Gastrocnemius medialis (tissue), 4 donors: ENCODE data around the gene PEAK1. TPM values are rescaled to one million over a fixed set of nuclear protein-coding genes. Genes with fewer than 3 reads are reported as not detected.

ENCODE experiments used
- ATAC-seq, 2 donors: fragments of 150-250 bp; one replicate each; pipeline ENCODE4 v1.9.1; 2016
- DNase-seq, 2 donors: peaks; one replicate each; pipeline ENCODE4 v3.0.0-alpha.2; 2019
- H3K27ac ChIP-seq, 4 donors: fragments of 200-600 bp; sonication (generic); 1 replicate in 1 of 4; 2 replicates in 3 of 4; pipeline ENCODE4 v1.5.1; 2016 to 2018; ENCODE audit warnings: mild to moderate bottlenecking in 2 of 4, moderate library complexity in 1 of 4
- H3K27me3 ChIP-seq, 3 donors: fragments of 200-600 bp; sonication (generic) in 2 of 3; 1 replicate in 1 of 3; 2 replicates in 2 of 3; pipeline versions ENCODE4 v1.5.1 to v1.6.0; 2016 to 2019; ENCODE audit warnings: mild to moderate bottlenecking in 1 of 3, moderate library complexity in 1 of 3
- H3K36me3 ChIP-seq, 2 donors: fragments of 200-600 bp; sonication (generic) in 1 of 2; one replicate each; pipeline ENCODE4 v1.5.1; 2017 to 2018
- H3K4me1 ChIP-seq, 2 donors: fragments of 200-600 bp; sonication (generic) in 1 of 2; one replicate each; pipeline ENCODE4 v1.5.1; 2016 to 2017; ENCODE audit warnings: mild to moderate bottlenecking in 2 of 2
- H3K4me3 ChIP-seq, 4 donors: fragments of 200-600 bp; sonication (generic) in 3 of 4; 1 replicate in 1 of 4; 2 replicates in 3 of 4; pipeline ENCODE4 v1.5.1; 2016 to 2019; ENCODE audit warnings: mild to moderate bottlenecking in 2 of 4
- H3K9me3 ChIP-seq, 3 donors: fragments of 200-600 bp; sonication (generic) in 2 of 3; 1 replicate in 1 of 3; 2 replicates in 2 of 3; pipeline ENCODE4 v1.5.1; 2016 to 2019
- CTCF ChIP-seq, 5 experiments: fragments of 450-650 bp in 3 of 5; fragments of 200-600 bp in 2 of 5; sonication (generic) in 2 of 5; IDR thresholded peaks in 4 of 5; conservative IDR thresholded peaks in 1 of 5; 1 replicate in 4 of 5; 2 replicates in 1 of 5; pipeline ENCODE4 v1.5.1; 2016 to 2019; ENCODE audit warnings: antibody characterized with exemption in 5 of 5, mild to moderate bottlenecking in 3 of 5, moderate library complexity in 3 of 5
- POLR2A ChIP-seq, 2 donors: fragments of 450-650 bp; IDR thresholded peaks; one replicate each; pipeline ENCODE4 v1.6.1; 2017; ENCODE audit warnings: antibody characterized with exemption in 2 of 2, mild to moderate bottlenecking in 2 of 2, moderate library complexity in 2 of 2
- in situ Hi-C, 4 donors: fragments of 200-750 bp; cut with MboI; loops; one replicate each; pipeline versions ENCODE4 v1.15.0 to v1.8.0; 2017; ENCODE audit warnings: low sequenced_read_pairs in 4 of 4
- intact Hi-C: fragments of 100-400 bp; cut with DNase I; formaldehyde crosslinking; loops from one replicate; pipeline ENCODE4 v1.15.1; 2023; ENCODE audit warnings: low total_unique reads
- total RNA-seq, 4 donors: library from RNA; depleted of rRNA; stranded (reverse); fragments of >200 nt; gene quantifications; one replicate each; pipeline versions ENCODE4 v1.1.0 to v1.2.3, GENCODE V29; 2016

PEAK1 gene
- total RNA-seq, 4 donors from 2014 or later: 17.8 to 21.9 (median 20.8) TPM

GRCh38 chr15:77112838-77113504 lies 306.9 kb downstream of the PEAK1 start:
- ATAC-seq (no peak), DNase-seq (no peak)
- Histone ChIP-seq H3K36me3 (peaks cover 0 to 11% of the 10 kb centered on the region in 2 donors), H3K27me3 (no peaks in the 10 kb centered on the region), H3K27ac (no peak overlapping the region), H3K4me1 (peaks cover 1 to 9% of the 10 kb centered on the region in 2 donors), H3K9me3 (no peaks in the 10 kb centered on the region), H3K4me3 (no peak overlapping the region)
- intact Hi-C loops (no loop called here), in situ Hi-C loops (loop anchor here in 2 of 4 donors (5.0 to 25.0 kb wide), 3 partner anchors 379 to 429 kb away; no protein-coding TSS in a partner anchor)
- no peak for TF ChIP-seq POLR2A (IDR thresholded peaks at IDR 0.05)
- TF ChIP-seq CTCF (IDR thresholded peaks at IDR 0.05 in 4 of 5, conservative IDR thresholded peaks at IDR 0.05 in 1 of 5): no peak

GRCh38 chr15:77111789-77112188 lies 308.1 kb downstream of the PEAK1 start:
- TF ChIP-seq POLR2A (IDR thresholded peaks at IDR 0.05) (no peak), CTCF (IDR thresholded peaks at IDR 0.05 in 4 of 5, conservative IDR thresholded peaks at IDR 0.05 in 1 of 5) (no peak)
- intact Hi-C loops (no loop called here), in situ Hi-C loops (loop anchor here in 2 of 4 donors (5.0 to 25.0 kb wide), 3 partner anchors 381 to 431 kb away; no protein-coding TSS in a partner anchor)
- Histone ChIP-seq H3K4me3 (no peak overlapping the region), H3K4me1 (peaks cover 13 to 21% of the 10 kb centered on the region in 2 donors), H3K27me3 (no peaks in the 10 kb centered on the region), H3K27ac (no peak overlapping the region), H3K9me3 (no peaks in the 10 kb centered on the region), H3K36me3 (peaks cover 0 to 11% of the 10 kb centered on the region in 2 donors)
- no peak for ATAC-seq
- no peak for DNase-seq

GRCh38 chr15:77107531-77108355 lies 312.2 kb downstream of the PEAK1 start:
- DNase-seq: peak; percentile 18 to 70
- Histone ChIP-seq H3K36me3 (no peaks in the 10 kb centered on the region), H3K27me3 (no peaks in the 10 kb centered on the region), H3K27ac (peak overlapping the region in 2 of 4 donors; percentile 14 to 60), H3K9me3 (no peaks in the 10 kb centered on the region), H3K4me3 (no peak overlapping the region), H3K4me1 (peaks cover 20 to 34% of the 10 kb centered on the region in 2 donors)
- intact Hi-C loops (loop anchor here (1.0 to 5.0 kb wide), 3 partner anchors 85 to 436 kb away; no protein-coding TSS in a partner anchor), in situ Hi-C loops (loop anchor here in 2 of 4 donors (10.0 to 25.0 kb wide), 2 partner anchors 83 to 430 kb away; no protein-coding TSS in a partner anchor)
- TF ChIP-seq POLR2A (IDR thresholded peaks at IDR 0.05) (no peak), CTCF (IDR thresholded peaks at IDR 0.05 in 4 of 5, conservative IDR thresholded peaks at IDR 0.05 in 1 of 5) (peak; percentile 55 to 77 (median 67))
- ATAC-seq: peak; percentile 70 to 89

GRCh38 chr15:77107068-77107467 lies 312.8 kb downstream of the PEAK1 start:
- Histone ChIP-seq H3K27ac (peak overlapping the region in 3 of 4 donors; percentile 37 to 60 (median 52)), H3K36me3 (no peaks in the 10 kb centered on the region), H3K27me3 (no peaks in the 10 kb centered on the region), H3K4me1 (peaks cover 20 to 34% of the 10 kb centered on the region in 2 donors), H3K9me3 (no peaks in the 10 kb centered on the region), H3K4me3 (no peak overlapping the region)
- intact Hi-C loops (loop anchor here (1.0 to 5.0 kb wide), 3 partner anchors 85 to 436 kb away; no protein-coding TSS in a partner anchor), in situ Hi-C loops (loop anchor here in 2 of 4 donors (10.0 to 25.0 kb wide), 2 partner anchors 82 to 430 kb away; no protein-coding TSS in a partner anchor)
- no peak for TF ChIP-seq POLR2A (IDR thresholded peaks at IDR 0.05)
- TF ChIP-seq CTCF (IDR thresholded peaks at IDR 0.05 in 4 of 5, conservative IDR thresholded peaks at IDR 0.05 in 1 of 5): no peak
- peak in 1 of 2 donors; percentile 24 for DNase-seq
- ATAC-seq: peak; percentile 33 to 38
